Suprapubic skin (tissue), 4 donors: ENCODE measurements around the gene PRKCE.

Experiments used
- CTCF ChIP-seq, 2 donors: fragments of 200-600 bp in 1 of 2; fragments of 450-650 bp in 1 of 2; sonication (generic) in 1 of 2; IDR thresholded peaks; one replicate each; pipeline ENCODE4 v1.5.1; 2016 to 2019; ENCODE audit warnings: antibody characterized with exemption in 2 of 2, mild to moderate bottlenecking in 1 of 2, moderate library complexity in 1 of 2
- EP300 ChIP-seq: sonication (generic); formaldehyde crosslinking; IDR thresholded peaks from one replicate; pipeline ENCODE4 v1.6.1; 2017; ENCODE audit warnings: antibody characterized with exemption
- POLR2A ChIP-seq, 2 donors: fragments of 450-650 bp; IDR thresholded peaks; one replicate each; pipeline ENCODE4 v1.6.1; 2017; ENCODE audit warnings: antibody characterized with exemption in 2 of 2, mild to moderate bottlenecking in 2 of 2, moderate library complexity in 2 of 2
- POLR2AphosphoS5 ChIP-seq, 3 donors: sonication (generic); formaldehyde crosslinking; IDR thresholded peaks; one replicate each; pipeline ENCODE4 v1.6.1; 2017; ENCODE audit warnings: antibody characterized with exemption in 3 of 3

GRCh38 chr2:46024146-46024779, 372.8 kb downstream of the PRKCE start:
- TF ChIP-seq CTCF (IDR thresholded peaks at IDR 0.05) (no peak), POLR2A (IDR thresholded peaks at IDR 0.05) (no peak), POLR2AphosphoS5 (IDR thresholded peaks at IDR 0.05) (no peak), EP300 (no peak)
